Measurements from ENCODE around the gene USH2A. TPM values are rescaled to one million over a fixed set of nuclear protein-coding genes. Genes with fewer than 3 reads are reported as not detected.

USH2A gene
- total RNA-seq, 1 donor, result under 0.01 TPM

- no peak overlapping the region for H3K4me3 ChIP-seq (ENCODE audit: low read depth, low read length)
- DNase-seq (ENCODE audit: low read depth), result no peak
- TF ChIP-seq CTCF (IDR thresholded peaks at IDR 0.05; ENCODE audit: insufficient read depth, low read depth, low read length), result no peak
Measured at GRCh38 chr1:215718575-215719287, 704.5 kb downstream of the USH2A start.

- TF ChIP-seq CTCF (IDR thresholded peaks at IDR 0.05; ENCODE audit: insufficient read depth, low read depth, low read length), result no peak
- H3K4me3 ChIP-seq (ENCODE audit: low read depth, low read length), result no peak overlapping the region
- no peak for DNase-seq (ENCODE audit: low read depth)
Measured at GRCh38 chr1:215717677-215718426, 705.4 kb downstream of the USH2A start.

GRCh38 chr1:215710899-215711225 lies 712.4 kb downstream of the USH2A start:
- TF ChIP-seq CTCF (IDR thresholded peaks at IDR 0.05; ENCODE audit: insufficient read depth, low read depth, low read length), result no peak
- H3K4me3 ChIP-seq (ENCODE audit: low read depth, low read length), result no peak overlapping the region
- no peak for DNase-seq (ENCODE audit: low read depth)

- DNase-seq (ENCODE audit: low read depth), result peak; percentile 61
Measured at GRCh38 chr1:215710036-215710898, 713.0 kb downstream of the USH2A start.

GRCh38 chr1:215704089-215704860 lies 719.0 kb downstream of the USH2A start:
- no peak overlapping the region for H3K4me3 ChIP-seq (ENCODE audit: low read depth, low read length)
- DNase-seq (ENCODE audit: low read depth), result no peak
- TF ChIP-seq CTCF (IDR thresholded peaks at IDR 0.05; ENCODE audit: insufficient read depth, low read depth, low read length), result no peak

More at GRCh38 chr1:215710036-215710898, 713.0 kb downstream of the USH2A start:
- no peak overlapping the region for H3K4me3 ChIP-seq (ENCODE audit: low read depth, low read length)
- TF ChIP-seq CTCF (IDR thresholded peaks at IDR 0.05; ENCODE audit: insufficient read depth, low read depth, low read length), result peak; percentile 72

GRCh38 chr1:215682232-215682631 lies 741.0 kb downstream of the USH2A start:
- DNase-seq (ENCODE audit: low read depth), result no peak
- no peak for TF ChIP-seq CTCF (IDR thresholded peaks at IDR 0.05; ENCODE audit: insufficient read depth, low read depth, low read length)
- no peak overlapping the region for H3K4me3 ChIP-seq (ENCODE audit: low read depth, low read length)
